Iris pigment epithelial cell (primary cell): ENCODE results near the gene ETNPPL.

ENCODE experiments used
- DNase-seq: peaks from one replicate; pipeline ENCODE4 v3.0.0-alpha.2; 2011; ENCODE audit warnings: low read depth

Gene ETNPPL

GRCh38 chr4:108762559-108763225 lies at the start of gene ETNPPL:
Gene ETNPPL (minus strand): TSS chr4:108763053. CDS start chr4:108762898, 155 bp downstream.
- DNase-seq, result no peak

- no peak for DNase-seq
Measured at GRCh38 chr4:108811486-108811885, 48.6 kb upstream of the ETNPPL start.

- DNase-seq, result no peak
Measured at GRCh38 chr4:108810087-108810486, 47.2 kb upstream of the ETNPPL start.

GRCh38 chr4:108804648-108805273 lies 41.9 kb upstream of the ETNPPL start:
- DNase-seq, result no peak

- no peak for DNase-seq
Measured at GRCh38 chr4:108799306-108799705, 36.5 kb upstream of the ETNPPL start.

- DNase-seq, result peak; percentile 9
Measured at GRCh38 chr4:108796173-108796572, 33.3 kb upstream of the ETNPPL start.

- DNase-seq, result no peak
Measured at GRCh38 chr4:108795733-108796132, 32.9 kb upstream of the ETNPPL start.

GRCh38 chr4:108794136-108794535 lies 31.3 kb upstream of the ETNPPL start:
- DNase-seq, result peak; percentile 48

- peak; percentile 6 for DNase-seq
Measured at GRCh38 chr4:108793415-108793814, 30.6 kb upstream of the ETNPPL start.

- no peak for DNase-seq
Measured at GRCh38 chr4:108788731-108789130, 25.9 kb upstream of the ETNPPL start.

GRCh38 chr4:108787724-108788123 lies 24.9 kb upstream of the ETNPPL start:
- no peak for DNase-seq

- DNase-seq, result no peak
Measured at GRCh38 chr4:108787106-108787505, 24.3 kb upstream of the ETNPPL start.

- no peak for DNase-seq
Measured at GRCh38 chr4:108786351-108786750, 23.5 kb upstream of the ETNPPL start.

GRCh38 chr4:108783665-108784463 lies 21.0 kb upstream of the ETNPPL start:
- no peak for DNase-seq

GRCh38 chr4:108779958-108780357 lies 17.1 kb upstream of the ETNPPL start:
- DNase-seq, result no peak

GRCh38 chr4:108777388-108777787 lies 14.5 kb upstream of the ETNPPL start:
- DNase-seq, result no peak

- no peak for DNase-seq
Measured at GRCh38 chr4:108775921-108776320, 13.1 kb upstream of the ETNPPL start.

GRCh38 chr4:108774809-108775530 lies 12.1 kb upstream of the ETNPPL start:
- no peak for DNase-seq

GRCh38 chr4:108772402-108772801 lies 9.5 kb upstream of the ETNPPL start:
- no peak for DNase-seq

- DNase-seq, result no peak
Measured at GRCh38 chr4:108766058-108766457, 3.2 kb upstream of the ETNPPL start.

- DNase-seq, result no peak
Measured at GRCh38 chr4:108763986-108764385, 1.1 kb upstream of the ETNPPL start.

- no peak for DNase-seq
Measured at GRCh38 chr4:108763226-108763593, 357 bp upstream of the ETNPPL start.
